OCI-LY3 (cell line): ENCODE data around the gene HDAC4.

Experiments used
- H2AFZ ChIP-seq: fragments of 200-600, 300-600 bp; shearing (Covaris generic); 2 replicates; pipeline ENCODE4 v1.6.0; 2014; ENCODE audit warnings: antibody characterized with exemption, low read depth, low read length
- H3K27ac ChIP-seq: fragments of 200-600, 300-600 bp; sonication (generic); 2 replicates; pipeline ENCODE4 v1.5.1; 2014; ENCODE audit warnings: mild to moderate bottlenecking, low read length, moderate library complexity, mixed read lengths
- H3K27me3 ChIP-seq: fragments of 200-600, 300-600 bp; sonication (generic); 2 replicates; pipeline ENCODE4 v1.6.1; 2014; ENCODE audit warnings: low read depth, low read length, mixed read lengths
- H3K36me3 ChIP-seq: fragments of 200-600, 300-600 bp; sonication (generic); replicated peaks from 2 replicates; pipeline ENCODE3; 2014; ENCODE audit warnings: low read depth, low read length, mixed read lengths
- H3K4me1 ChIP-seq: fragments of 300-600, 200-600 bp; sonication (generic); 2 replicates; pipeline ENCODE4 v1.6.1; 2014; ENCODE audit warnings: low read length, mixed read lengths
- H3K4me2 ChIP-seq: fragments of 200-600, 300-600 bp; sonication (generic); 2 replicates; pipeline ENCODE4 v1.6.1; 2014; ENCODE audit warnings: low read length, mixed read lengths
- H3K4me3 ChIP-seq: fragments of 300-600, 200-600 bp; sonication (generic); 2 replicates; pipeline ENCODE4 v1.5.1; 2014; ENCODE audit warnings: antibody characterized with exemption, mild to moderate bottlenecking, low read length, moderate library complexity
- H3K79me2 ChIP-seq: fragments of 300-600, 200-600 bp; shearing (Covaris generic); 2 replicates; pipeline ENCODE4 v1.6.1; 2014; ENCODE audit warnings: mild to moderate bottlenecking, low read length, mixed read lengths
- H3K9ac ChIP-seq: fragments of 300-600, 200-600 bp; shearing (Covaris generic); 2 replicates; pipeline ENCODE4 v1.6.0; 2014; ENCODE audit warnings: mild to moderate bottlenecking, low read length, moderate library complexity
- H3K9me3 ChIP-seq: fragments of 200-600, 300-600 bp; shearing (Covaris generic); 2 replicates; pipeline ENCODE4 v1.6.1; 2014; ENCODE audit warnings: low read length, mixed read lengths; ENCODE audit not compliant: insufficient read depth
- H4K20me1 ChIP-seq: fragments of 200-600, 300-600 bp; sonication (generic); 2 replicates; pipeline ENCODE4 v1.6.1; 2016; ENCODE audit warnings: low read length, mixed read lengths; ENCODE audit not compliant: insufficient read depth
- CTCF ChIP-seq: fragments of 200-600, 300-600 bp; sonication (generic); IDR thresholded peaks from 2 replicates; pipeline ENCODE4 v1.5.1; 2014; ENCODE audit warnings: antibody characterized with exemption, low read length, low read depth
- EZH2phosphoT487 ChIP-seq: fragments of 200-600 bp; shearing (Covaris generic); IDR thresholded peaks from 2 replicates; pipeline ENCODE4 v1.6.1; 2018; ENCODE audit warnings: antibody characterized with exemption, mixed run types, low read depth

The HDAC4 gene

GRCh38 chr2:239249048-239249447 is 151.8 kb downstream of the HDAC4 start:
- Histone ChIP-seq H2AFZ (no peak overlapping the region), H3K4me2 (no peak overlapping the region), H3K9me3 (no peaks in the 10 kb centered on the region), H3K27ac (no peak overlapping the region), H3K36me3 (no peaks in the 10 kb centered on the region), H3K4me3 (no peak overlapping the region), H4K20me1 (peaks cover 32% of the 10 kb centered on the region), H3K4me1 (peaks cover 14% of the 10 kb centered on the region), H3K79me2 (no peaks in the 10 kb centered on the region), H3K9ac (no peak overlapping the region), H3K27me3 (peaks cover 14% of the 10 kb centered on the region)
- no peak for TF ChIP-seq EZH2phosphoT487

- H3K27ac ChIP-seq = no peak overlapping the region
- H3K4me1 ChIP-seq = peaks cover under 1% of the 10 kb centered on the region; the same call in 1 of the 2 replicates
- H3K4me2 ChIP-seq = no peak overlapping the region
- H3K9me3 ChIP-seq = no peaks in the 10 kb centered on the region
- H3K9ac ChIP-seq = no peak overlapping the region
- peaks cover 7% of the 10 kb centered on the region for H3K27me3 ChIP-seq
- TF ChIP-seq EZH2phosphoT487 = no peak
- TF ChIP-seq CTCF = no peak
- no peak overlapping the region for H3K4me3 ChIP-seq
- H3K36me3 ChIP-seq = no peaks in the 10 kb centered on the region
- H3K79me2 ChIP-seq = no peaks in the 10 kb centered on the region
- peaks cover 19% of the 10 kb centered on the region for H4K20me1 ChIP-seq
- H2AFZ ChIP-seq = no peak overlapping the region
These were observed 153.2 kb downstream of the HDAC4 start for GRCh38 chr2:239247401-239248245.

GRCh38 chr2:239246723-239247122 is 154.1 kb downstream of the HDAC4 start:
- no peaks in the 10 kb centered on the region for H3K79me2 ChIP-seq
- no peaks in the 10 kb centered on the region for H3K4me1 ChIP-seq
- peaks cover 12% of the 10 kb centered on the region; the same call in 1 of the 2 replicates for H4K20me1 ChIP-seq
- H3K9ac ChIP-seq = no peak overlapping the region
- H3K4me2 ChIP-seq = no peak overlapping the region
- no peak overlapping the region for H2AFZ ChIP-seq
- H3K4me3 ChIP-seq = no peak overlapping the region
- H3K9me3 ChIP-seq = no peaks in the 10 kb centered on the region
- TF ChIP-seq EZH2phosphoT487 (no peak), CTCF (no peak)
- no peaks in the 10 kb centered on the region for H3K36me3 ChIP-seq
- H3K27me3 ChIP-seq = no peaks in the 10 kb centered on the region
- no peak overlapping the region for H3K27ac ChIP-seq

- H3K4me2 ChIP-seq = no peak overlapping the region
- H3K27me3 ChIP-seq = no peaks in the 10 kb centered on the region
- H3K9ac ChIP-seq = no peak overlapping the region
- no peaks in the 10 kb centered on the region for H3K4me1 ChIP-seq
- no peak overlapping the region for H3K27ac ChIP-seq
- H3K4me3 ChIP-seq = no peak overlapping the region
- H2AFZ ChIP-seq = no peak overlapping the region
- H3K79me2 ChIP-seq = no peaks in the 10 kb centered on the region
- H4K20me1 ChIP-seq = peaks cover 11% of the 10 kb centered on the region; the same call in 1 of the 2 replicates
- no peaks in the 10 kb centered on the region for H3K9me3 ChIP-seq
- no peak for TF ChIP-seq EZH2phosphoT487
- TF ChIP-seq CTCF = no peak
- H3K36me3 ChIP-seq = no peaks in the 10 kb centered on the region
These were observed 154.7 kb downstream of the HDAC4 start for GRCh38 chr2:239245872-239246721.
